Measurements from ENCODE around the gene TEX264.
A peak's percentile ranks its signal among the peaks of the same experiment; 100 is the strongest.
"Not testable (repeated sequence)": the region's sequence is repeated elsewhere in the genome, so short reads cannot be mapped to it uniquely, and the experiment has no call there.

Gene TEX264

DNA sequence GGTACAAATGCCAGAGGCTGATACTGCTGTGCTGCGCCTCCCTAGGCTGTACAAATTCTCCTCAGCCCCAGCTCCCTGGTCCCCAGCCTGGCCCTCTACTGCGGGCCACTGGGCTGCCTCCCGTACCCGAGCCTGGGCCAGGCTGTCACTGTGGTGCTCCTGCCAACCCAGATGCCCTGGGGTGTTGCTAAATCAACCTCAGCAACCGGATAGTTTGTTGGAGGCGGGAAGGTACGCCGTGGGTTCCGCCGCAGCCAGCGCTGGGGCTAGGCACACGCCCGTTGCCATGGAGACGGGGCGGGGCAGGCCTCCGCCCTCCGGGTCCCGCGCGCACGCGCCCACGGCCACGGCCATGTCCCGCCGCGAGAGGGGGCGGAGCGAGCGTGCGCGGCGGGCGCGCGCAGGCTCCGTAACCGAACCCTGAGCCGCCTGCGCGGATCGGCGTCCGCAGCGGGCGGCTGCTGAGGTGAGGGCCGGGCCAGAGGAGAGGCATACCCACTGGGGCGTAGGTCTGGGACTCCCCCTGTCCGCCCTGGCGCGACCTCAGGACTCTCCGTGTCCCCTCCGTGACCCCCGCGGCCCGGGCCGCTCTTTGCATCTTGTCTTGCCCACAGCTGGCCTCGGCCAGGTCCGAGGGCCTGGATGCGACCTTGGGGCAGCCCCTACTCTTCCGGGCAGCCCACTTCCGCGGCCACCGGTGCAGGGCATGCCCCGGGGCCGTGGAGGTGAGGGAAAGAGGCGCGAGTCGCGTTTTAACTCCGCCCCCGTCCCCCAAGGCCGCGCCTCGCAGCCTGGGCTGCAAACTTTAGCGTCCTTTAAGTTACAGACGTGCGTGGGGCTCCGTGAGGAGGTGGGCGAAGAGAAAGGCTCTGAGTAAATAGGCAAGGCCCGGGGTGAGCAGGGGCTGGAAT, at the start of gene TEX264:
TSS of gene TEX264 (plus strand) at position 430 of the 911 bp plus-strand sequence. CDS start 3,053 bp downstream, outside the sequence.
- DNase-seq (ENCODE audit: low read depth), result no peak

- DNase-seq (ENCODE audit: low read depth), result no peak
Observed at GRCh38 chr3:51622413-51622812, 48.6 kb upstream of the TEX264 start.

DNA sequence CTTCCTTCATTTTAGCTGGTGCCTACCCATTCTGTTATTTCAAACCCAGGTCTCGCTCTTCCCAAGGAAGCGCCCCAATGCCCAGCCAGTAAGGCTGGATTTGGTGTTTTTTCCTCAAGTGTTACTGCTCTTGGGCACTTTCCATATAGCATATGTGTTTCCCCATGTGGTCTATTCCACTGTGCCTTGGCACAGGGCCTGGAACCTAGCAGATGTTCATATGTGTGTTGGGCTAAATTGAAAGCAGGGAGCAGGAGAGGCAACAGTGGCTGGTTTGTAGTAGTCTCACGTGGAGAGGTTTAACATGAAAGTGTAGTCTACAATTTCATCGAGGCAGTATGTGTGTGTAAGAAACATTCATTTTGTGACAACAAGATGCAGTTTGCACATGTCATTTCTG, 48.2 kb upstream of the TEX264 start:
- DNase-seq (ENCODE audit: low read depth), result no peak

DNA sequence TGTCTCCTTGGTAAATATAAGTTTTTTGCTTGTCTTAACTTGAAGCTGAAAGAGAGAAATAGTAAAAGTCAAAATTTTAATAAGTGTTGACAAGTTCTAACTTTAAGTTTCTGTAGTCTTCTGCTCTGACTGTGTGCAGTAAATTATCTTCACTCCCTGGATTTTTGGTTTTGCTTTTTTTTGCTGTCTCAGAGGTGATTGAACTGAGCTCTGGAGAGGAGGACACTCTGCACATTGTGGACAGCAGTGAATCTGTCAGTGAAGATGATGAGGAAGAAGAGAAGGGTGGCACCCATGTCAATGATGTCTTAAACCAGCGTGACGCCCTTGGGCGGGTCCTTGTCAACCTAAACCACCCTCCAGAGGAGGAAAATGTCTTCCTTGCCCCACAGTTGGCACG, 40.5 kb upstream of the TEX264 start:
- DNase-seq (ENCODE audit: low read depth), result no peak

- no peak for DNase-seq (ENCODE audit: low read depth)
Observed at GRCh38 chr3:51637144-51637940, 33.7 kb upstream of the TEX264 start.

- DNase-seq (ENCODE audit: low read depth), result no peak
Observed at GRCh38 chr3:51637941-51638471, 33.0 kb upstream of the TEX264 start.

DNA sequence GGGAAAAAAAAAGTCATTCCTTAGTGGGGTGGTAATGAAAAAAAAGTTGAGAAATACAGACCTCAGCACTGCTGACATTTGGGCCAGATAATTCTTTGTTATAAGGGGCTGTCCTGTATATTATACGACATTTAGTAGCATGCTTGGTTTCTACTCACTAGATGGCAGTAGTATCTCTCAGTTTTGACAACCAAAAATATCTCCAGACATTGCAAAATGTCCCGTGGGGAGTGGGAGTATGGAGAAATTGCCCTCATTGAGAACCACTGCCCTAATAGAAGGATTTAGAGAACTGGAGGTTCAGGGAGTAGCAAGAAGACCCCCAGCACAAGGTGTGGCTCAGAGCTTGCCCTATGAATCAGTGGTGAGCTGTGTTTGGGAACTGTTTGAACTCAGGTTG, 28.6 kb upstream of the TEX264 start:
- DNase-seq (ENCODE audit: low read depth), result no peak

DNA sequence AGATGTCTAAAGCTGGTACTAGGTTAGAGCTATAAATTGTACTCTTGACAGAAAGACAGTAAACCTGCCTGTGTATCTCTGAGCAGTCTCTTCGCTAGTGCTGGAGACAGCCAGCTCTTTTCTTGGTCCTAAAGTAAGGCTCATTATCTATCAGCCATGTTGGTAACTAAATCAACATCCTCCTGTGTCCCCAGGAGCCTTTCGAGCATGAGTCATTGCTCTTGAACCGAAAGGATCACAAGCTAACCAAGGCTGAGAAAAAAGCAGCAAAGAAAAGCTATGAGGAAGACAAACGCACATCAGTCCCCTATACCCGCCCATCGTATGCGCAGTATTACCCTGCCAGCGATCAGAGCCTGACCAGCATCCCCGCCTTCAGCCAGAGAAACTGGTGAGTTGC, 25.0 kb upstream of the TEX264 start:
- no peak for DNase-seq (ENCODE audit: low read depth)

DNA sequence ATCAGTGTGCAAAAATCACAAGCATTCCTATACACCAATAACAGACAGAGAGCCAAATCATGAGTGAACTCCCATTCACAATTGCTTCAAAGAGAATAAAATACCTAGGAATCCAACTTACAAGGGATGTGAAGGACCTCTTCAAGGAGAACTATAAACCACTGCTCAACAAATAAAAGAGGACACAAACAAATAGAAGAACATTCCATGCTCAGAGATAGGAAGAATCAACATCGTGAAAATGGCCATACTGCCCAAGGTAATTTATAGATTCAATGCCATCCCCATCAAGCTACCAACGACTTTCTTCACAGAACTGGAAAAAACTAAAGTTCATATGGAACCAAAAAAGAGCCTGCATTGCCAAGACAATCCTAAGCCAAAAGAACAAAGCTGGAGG, 18.9 kb upstream of the TEX264 start:
- not testable (repeated sequence) for DNase-seq (ENCODE audit: low read depth)

GRCh38 chr3:51653409-51653808, 17.6 kb upstream of the TEX264 start:
- not testable (repeated sequence) for DNase-seq (ENCODE audit: low read depth)

DNA sequence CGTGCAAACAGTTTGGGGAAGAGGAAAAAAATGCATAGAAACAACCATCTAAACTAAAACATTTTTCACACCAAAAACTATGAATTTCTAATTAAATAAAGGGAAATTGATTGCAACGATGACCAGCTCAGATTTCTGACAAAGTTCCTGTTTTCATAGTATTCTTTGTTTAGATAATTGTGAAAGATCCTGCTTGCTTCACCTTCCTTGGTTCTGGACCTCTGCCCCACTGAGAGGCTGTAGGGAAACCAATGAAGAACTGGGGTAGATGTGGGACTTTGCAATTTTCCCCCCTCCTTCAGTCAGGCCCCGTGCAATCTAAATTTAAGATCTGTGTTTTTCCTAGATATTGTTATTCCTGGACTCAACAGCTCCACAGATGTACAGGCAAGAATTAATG, 13.8 kb upstream of the TEX264 start:
- DNase-seq (ENCODE audit: low read depth), result no peak

DNA sequence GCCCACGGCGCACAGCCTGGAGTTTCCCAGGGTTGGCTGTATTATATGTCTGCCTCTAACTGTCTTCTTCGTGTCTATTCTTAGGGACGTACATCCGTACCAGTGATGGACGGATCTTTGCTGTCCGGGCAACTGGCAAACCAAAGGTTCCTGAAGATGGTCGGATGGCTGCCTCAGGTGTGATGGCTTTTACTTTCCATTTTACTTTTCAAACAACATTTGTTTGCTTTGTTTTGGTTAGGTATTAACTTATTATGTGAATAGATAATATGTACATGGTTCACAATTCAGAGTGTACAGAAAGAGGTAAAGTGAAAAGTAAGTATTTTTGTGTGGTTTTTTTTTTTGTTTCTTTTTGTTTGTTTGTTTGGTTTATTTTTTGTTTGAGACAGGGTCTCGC, 11.1 kb upstream of the TEX264 start:
- no peak for DNase-seq (ENCODE audit: low read depth)

DNA sequence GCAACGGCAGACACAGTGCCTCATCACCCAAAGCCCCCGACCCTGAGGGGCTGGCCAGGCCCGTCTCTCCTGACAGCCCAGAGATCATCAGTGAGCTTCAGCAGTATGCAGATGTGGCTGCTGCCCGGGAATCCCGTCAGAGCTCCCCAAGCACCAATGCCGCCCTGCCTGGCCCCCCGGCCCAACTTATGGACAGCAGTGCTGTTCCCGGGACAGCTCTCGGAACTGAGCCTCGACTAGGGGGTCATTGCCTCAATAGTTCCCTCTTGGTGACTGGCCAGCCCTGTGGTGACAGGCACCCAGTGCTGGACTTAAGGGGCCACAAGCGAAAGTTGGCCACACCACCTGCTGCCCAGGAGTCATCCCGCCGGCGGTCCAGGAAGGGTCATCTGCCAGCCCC, 8.6 kb upstream of the TEX264 start:
- no peak for DNase-seq (ENCODE audit: low read depth)

- no peak for DNase-seq (ENCODE audit: low read depth)
Observed at GRCh38 chr3:51668756-51669155, 2.3 kb upstream of the TEX264 start.

GRCh38 chr3:51669241-51670052, 1.6 kb upstream of the TEX264 start:
- peak; percentile 45 for DNase-seq (ENCODE audit: low read depth)

GRCh38 chr3:51670053-51670822, 814 bp upstream of the TEX264 start:
- DNase-seq (ENCODE audit: low read depth), result no peak

- DNase-seq (ENCODE audit: low read depth), result no peak
Observed at GRCh38 chr3:51671734-51672475, 853 bp downstream of the TEX264 start.

DNA sequence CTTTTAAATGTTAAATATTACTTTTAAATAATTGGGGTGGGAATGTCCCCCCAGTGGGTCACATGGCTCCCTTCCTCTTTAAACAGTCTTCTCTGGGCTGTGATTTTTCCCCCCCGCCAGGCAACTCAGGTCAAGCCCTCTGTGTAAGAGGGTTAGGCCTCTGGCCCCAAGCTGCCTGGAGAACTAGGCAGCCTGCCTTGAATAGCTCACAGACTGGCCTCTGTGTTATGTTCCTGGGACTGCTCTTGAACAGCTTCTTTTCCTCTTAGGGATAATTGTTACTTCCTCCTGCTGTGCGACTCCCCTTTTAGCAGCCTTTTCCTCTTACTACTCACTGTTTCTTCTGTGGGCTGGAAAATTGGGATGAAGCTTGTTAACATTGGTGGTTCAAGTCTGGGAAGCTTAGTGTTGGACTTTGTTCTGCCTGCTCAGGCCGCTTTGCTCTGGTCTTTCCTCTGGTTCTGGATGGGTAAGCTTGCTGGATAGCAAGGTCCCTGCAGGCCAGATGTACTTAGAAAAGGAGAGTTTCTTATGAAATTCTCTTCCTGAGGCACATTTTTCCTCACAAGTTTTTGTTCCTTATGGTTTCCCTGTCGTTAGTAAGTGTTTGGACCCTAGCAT, 2.2 kb downstream of the TEX264 start:
- DNase-seq (ENCODE audit: low read depth), result no peak

DNA sequence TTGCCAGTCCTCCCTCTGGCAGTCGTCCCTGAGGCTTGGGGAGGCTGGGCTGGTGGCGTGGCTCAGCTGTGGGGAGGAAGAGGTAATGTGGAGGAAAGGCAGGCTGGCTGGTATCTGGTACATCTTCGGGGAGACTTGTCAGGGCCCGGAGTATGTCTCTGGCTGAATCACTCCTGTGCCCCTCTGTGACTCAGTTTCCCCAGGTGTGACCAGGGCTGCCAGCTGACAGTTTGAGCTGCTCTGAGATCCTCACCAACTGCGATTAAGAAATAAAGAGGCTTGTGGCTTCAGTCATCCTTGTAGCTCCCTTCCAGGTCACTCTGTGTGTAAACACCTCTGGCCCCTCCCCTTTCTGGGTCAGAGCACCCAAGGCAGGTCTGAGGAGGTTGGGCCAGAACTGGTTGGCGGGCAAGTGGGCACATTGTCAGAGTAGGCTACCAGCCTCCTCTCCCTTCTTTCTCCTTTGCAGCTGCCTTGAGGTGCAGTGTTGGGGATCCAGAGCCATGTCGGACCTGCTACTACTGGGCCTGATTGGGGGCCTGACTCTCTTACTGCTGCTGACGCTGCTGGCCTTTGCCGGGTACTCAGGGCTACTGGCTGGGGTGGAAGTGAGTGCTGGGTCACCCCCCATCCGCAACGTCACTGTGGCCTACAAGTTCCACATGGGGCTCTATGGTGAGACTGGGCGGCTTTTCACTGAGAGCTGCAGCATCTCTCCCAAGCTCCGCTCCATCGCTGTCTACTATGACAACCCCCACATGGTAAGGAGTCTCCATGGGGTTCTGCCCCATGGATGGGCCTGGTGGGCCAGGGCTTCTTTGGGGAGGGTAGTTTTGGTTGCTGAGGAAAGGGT, 3.0 kb downstream of the TEX264 start:
- DNase-seq (ENCODE audit: low read depth), result no peak
